ENCODE data around the gene SLC35F6. TPM values are rescaled to one million over a fixed set of nuclear protein-coding genes. Genes with fewer than 3 reads are reported as not detected.
A peak's percentile ranks its signal among the peaks of the same experiment; 100 is the strongest.
"Not testable (repeated sequence)": the region's sequence is repeated elsewhere in the genome, so short reads cannot be mapped to it uniquely, and the experiment has no call there.

SLC35F6 gene
- total RNA-seq, 1 experiment from 2014 or later: 37.8 TPM

DNA sequence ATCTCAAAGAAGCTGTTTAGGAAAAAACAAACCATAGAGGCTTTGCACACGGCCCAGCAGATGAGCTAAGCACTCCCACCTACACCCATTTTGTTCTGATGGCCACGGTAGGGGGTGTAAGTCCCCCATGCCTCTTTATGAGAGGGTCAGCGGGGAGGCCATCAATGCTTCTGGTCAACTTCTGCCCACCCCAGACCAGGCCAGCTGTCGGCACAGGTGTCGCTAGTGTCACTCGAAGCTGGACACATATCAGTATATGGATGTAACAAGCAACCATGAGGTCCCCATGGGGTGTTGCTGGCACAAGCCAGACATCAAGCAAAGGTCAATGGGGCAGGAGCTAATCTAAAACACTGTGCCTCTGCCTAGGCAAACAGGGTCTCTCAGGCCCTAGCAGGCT is 23.7 kb upstream of the SLC35F6 start:
- peak in 1 of 2 experiments; percentile 26 for DNase-seq
- H3K4me3 ChIP-seq: no peak overlapping the region
- H3K27me3 ChIP-seq: peaks cover 9% of the 10 kb centered on the region; the same call in 1 of the 2 replicates
- no peaks in the 10 kb centered on the region for H3K9me3 ChIP-seq (replicated peaks)
- peaks cover 9% of the 10 kb centered on the region for H3K4me1 ChIP-seq
- no peaks in the 10 kb centered on the region for H3K36me3 ChIP-seq
- no peak overlapping the region for H3K27ac ChIP-seq

DNA sequence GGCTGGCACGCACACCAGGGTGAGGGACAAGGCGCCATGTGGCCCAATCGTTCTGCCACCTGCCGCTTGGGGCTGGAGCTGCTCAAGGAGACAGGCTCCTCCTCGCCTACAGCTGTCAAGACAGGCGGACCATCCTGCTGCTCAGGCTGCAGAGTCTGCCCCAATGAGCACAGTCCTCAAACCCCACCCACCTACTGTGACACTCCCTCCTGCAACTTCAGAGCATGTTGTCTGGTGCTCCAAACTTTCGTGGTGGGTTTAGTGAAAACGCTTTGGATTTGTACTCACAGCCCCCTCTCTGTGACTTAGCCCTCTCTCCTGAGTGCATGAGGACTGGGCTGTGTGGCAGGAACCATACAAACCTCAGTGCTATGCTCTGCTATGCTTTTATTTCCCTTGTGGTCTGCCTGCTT is 23.2 kb upstream of the SLC35F6 start:
- H3K36me3 ChIP-seq: no peaks in the 10 kb centered on the region
- peak; percentile 72 to 81 for DNase-seq
- H3K4me3 ChIP-seq: no peak overlapping the region

DNA sequence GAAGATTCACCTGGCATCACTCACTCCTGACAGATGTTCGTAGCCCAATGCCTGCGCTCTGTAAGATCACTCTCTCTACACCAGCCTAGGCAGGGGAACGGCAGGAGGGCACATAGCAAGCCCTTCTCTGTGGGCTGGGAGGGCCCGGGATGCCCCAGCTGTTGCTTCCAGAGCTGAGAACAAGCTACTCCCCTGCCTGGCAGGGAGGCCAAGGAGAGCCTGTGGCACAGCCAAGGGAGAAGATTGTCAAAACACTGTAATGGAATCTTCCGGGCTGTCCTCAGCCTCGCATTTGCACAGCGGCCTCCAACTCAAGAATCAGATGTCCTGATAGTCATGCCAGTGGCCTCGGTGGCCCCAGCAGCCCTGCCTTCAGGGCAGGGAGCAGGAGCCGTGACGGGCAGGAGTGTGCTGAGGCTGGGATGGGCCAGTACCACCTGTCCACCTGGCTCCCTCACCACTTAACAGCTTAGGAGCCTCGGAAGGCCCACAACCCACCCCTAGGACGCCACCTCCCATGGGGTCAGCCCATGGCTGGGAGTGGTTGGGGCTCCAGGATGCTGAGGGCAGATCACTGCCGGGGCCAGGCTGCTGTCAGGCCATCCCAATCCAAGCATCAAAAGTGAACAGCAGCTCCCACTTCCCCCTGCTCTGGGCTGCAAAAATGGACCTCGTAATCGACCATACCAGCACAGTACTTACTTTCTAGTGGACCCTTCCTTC is 21.9 kb upstream of the SLC35F6 start:
- H3K27ac ChIP-seq: no peak overlapping the region
- H3K27me3 ChIP-seq: peaks cover 9% of the 10 kb centered on the region; the same call in 1 of the 2 replicates
- H3K4me3 ChIP-seq: no peak overlapping the region
- H3K36me3 ChIP-seq: no peaks in the 10 kb centered on the region
- peaks cover 9% of the 10 kb centered on the region for H3K4me1 ChIP-seq
- peak in 1 of 2 experiments; percentile 26 for DNase-seq
- no peaks in the 10 kb centered on the region for H3K9me3 ChIP-seq (replicated peaks)

More for the DNA sequence above, 23.2 kb upstream of the SLC35F6 start:
- Histone ChIP-seq H3K27me3 (peaks cover 9% of the 10 kb centered on the region; the same call in 1 of the 2 replicates), H3K27ac (no peak overlapping the region), H3K9me3 (replicated peaks) (no peaks in the 10 kb centered on the region), H3K4me1 (peaks cover 9% of the 10 kb centered on the region)

DNA sequence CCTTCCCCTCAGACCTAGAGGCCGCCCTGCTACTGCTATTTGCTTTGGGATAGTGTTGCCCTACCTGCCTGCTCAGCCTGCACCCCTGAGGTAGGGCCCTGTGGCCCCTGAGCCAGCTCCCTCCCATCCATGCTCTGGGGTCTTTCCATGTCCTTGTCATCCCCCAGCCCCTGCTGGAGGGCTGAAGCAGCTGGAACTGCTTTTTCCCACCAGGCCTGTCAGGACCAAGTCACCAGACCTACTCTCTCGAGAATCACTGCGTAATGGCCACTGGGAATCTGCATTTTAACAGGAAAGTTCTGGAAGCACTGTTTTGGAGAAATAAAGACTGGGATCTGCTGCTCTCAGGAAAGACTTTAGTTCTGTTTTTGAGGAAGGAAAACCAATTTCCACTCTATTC is 20.2 kb upstream of the SLC35F6 start:
- Histone ChIP-seq H3K36me3 (no peaks in the 10 kb centered on the region), H3K27me3 (peaks cover 9% of the 10 kb centered on the region; the same call in 1 of the 2 replicates)

DNA sequence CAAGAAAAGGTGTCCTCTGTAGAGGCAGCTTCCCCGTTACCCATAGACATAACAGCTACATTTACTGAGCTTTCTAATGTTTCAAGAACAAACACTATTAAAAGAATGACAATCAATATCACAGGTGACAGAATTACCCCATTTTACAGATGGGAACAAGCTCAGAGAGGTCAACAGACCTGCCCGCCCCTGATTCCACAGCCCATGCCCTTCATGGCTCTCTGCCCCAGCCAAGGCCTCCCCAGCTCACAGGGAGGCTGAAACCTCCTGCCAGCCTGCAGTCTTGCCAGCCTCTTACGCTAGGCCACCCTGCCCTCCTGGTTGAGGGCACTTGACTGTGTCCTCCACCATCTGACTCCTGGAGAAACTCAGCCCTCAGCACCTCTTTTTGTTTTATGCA is 19.1 kb upstream of the SLC35F6 start:
- H3K27ac ChIP-seq: no peak overlapping the region
- H3K4me3 ChIP-seq: no peak overlapping the region
- peaks cover 9% of the 10 kb centered on the region; the same call in 1 of the 2 replicates for H3K27me3 ChIP-seq
- peaks cover 16% of the 10 kb centered on the region for H3K4me1 ChIP-seq
- no peak for DNase-seq
- no peaks in the 10 kb centered on the region for H3K36me3 ChIP-seq
- no peaks in the 10 kb centered on the region for H3K9me3 ChIP-seq (replicated peaks)

More for the DNA sequence above, 20.2 kb upstream of the SLC35F6 start:
- peaks cover 9% of the 10 kb centered on the region for H3K4me1 ChIP-seq
- H3K4me3 ChIP-seq: no peak overlapping the region
- H3K9me3 ChIP-seq (replicated peaks): no peaks in the 10 kb centered on the region
- H3K27ac ChIP-seq: no peak overlapping the region
- no peak for DNase-seq

DNA sequence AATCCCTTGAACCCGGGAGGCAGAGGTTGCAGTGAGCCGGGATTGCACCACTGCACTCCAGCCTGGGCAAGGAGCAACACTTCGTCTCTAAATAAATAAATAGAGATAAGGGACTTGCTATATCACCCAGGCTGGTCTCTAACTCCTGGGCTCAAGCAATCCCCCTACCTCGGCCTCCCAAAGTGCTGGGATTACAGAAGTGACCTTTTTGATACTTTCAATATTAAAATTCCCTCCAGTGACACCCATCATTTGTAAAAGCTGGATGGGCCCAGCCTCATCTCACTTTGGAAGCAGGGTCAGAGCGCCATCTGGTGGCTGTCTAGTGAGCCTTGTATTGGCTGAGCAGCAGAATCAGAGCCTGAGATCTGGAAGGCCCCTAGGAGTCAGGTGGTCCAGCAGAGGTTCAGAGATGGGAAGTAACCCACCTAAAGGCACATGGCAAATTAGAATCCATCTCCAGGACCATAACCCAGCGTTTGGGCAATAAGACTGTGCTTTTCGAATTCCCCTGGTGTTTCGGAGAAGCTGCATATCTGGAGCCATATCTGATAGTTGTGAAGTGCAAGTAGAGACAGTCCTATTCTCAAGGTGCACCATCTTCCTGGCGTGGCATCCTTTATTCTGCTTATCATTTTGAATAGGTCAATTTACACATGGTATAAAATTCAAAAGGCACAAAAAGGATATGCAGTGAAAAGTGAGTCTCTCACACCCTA is 18.3 kb upstream of the SLC35F6 start:
- Histone ChIP-seq H3K36me3 (no peaks in the 10 kb centered on the region), H3K9me3 (replicated peaks) (no peaks in the 10 kb centered on the region), H3K4me3 (no peak overlapping the region), H3K27me3 (peaks cover 9% of the 10 kb centered on the region; the same call in 1 of the 2 replicates), H3K27ac (no peak overlapping the region), H3K4me1 (peaks cover 16% of the 10 kb centered on the region)
- DNase-seq: peak; percentile 80 to 95

DNA sequence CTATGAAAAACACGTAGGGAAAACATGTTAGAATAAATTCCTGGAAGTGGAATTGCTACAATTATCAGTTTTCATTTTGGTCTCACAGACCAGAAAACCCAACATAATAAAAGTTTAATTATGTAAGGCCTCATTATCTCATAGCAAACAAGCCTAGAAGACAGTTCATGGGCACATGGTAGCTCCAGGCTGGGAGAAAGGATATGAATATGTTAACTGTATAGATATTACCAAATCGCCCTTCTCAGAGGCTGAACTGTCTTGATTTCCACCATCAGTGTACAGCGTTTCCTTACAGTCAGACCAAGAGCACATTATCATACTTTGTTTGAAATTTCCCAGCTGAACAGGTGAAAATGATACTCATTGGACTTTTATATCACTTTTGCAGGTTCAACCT is 17.1 kb upstream of the SLC35F6 start:
- Histone ChIP-seq H3K27me3 (peaks cover 9% of the 10 kb centered on the region; the same call in 1 of the 2 replicates), H3K4me1 (peaks cover 13% of the 10 kb centered on the region), H3K9me3 (replicated peaks) (no peaks in the 10 kb centered on the region), H3K4me3 (no peak overlapping the region), H3K36me3 (no peaks in the 10 kb centered on the region), H3K27ac (no peak overlapping the region)
- no peak for DNase-seq

DNA sequence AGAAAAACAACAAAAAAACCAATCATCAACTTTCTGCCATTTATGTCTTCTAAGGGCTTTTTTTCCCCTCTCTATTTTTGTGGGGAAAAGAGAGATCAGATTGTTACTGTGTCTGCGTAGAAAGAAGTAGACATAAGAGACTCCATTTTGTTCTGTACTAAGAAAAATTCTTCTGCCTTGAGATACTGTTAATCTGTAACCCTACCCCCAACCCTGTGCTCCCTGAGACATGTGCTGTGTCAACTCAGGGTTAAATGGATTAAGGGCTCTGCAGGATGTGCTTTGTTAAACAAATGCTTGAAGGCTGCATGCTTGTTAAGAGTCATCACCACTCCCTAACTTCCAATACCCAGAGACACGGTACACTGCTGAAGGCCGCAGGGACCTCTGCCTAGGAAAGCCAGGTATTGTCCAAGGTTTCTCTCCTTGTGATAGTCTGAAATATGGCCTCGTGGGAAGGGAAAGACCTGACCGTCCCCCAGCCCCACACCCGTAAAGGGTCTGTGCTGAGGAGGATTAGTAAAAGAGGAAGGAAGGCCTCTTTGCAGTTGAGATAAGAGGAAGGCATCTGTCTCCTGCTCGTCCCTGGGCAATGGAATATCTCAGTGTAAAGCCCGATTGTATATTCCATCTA is 14.2 kb upstream of the SLC35F6 start:
- DNase-seq: peak; percentile 75 to 80
- peak overlapping the region; percentile 78 for H3K27ac ChIP-seq
- peaks cover 13% of the 10 kb centered on the region for H3K4me1 ChIP-seq
- H3K4me3 ChIP-seq: peak overlapping the region; percentile 48
- not testable (repeated sequence) for H3K36me3 ChIP-seq; H3K27me3 ChIP-seq; H3K9me3 ChIP-seq (replicated peaks)

DNA sequence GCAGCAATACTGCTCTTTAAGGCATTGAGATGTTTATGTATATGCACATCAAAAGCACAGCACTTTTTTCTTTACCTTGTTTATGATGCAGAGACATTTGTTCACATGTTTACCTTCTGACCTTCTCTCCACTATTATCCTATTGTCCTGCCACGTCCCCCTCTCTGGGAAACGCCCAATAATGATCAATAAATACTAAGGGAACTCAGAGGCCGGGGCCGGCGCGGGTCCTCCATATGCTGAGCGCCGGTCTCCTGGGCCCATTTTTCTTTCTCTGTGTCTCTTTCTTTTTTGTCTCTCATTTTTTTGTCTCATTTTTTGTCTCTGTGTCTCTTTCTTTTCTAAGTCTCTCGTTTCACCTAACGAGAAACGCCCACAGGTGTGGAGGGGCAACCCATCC is 13.6 kb upstream of the SLC35F6 start:
- DNase-seq; H3K9me3 ChIP-seq (replicated peaks); H3K27me3 ChIP-seq; H3K36me3 ChIP-seq: not testable (repeated sequence)
- Histone ChIP-seq H3K4me3 (peak overlapping the region; percentile 48), H3K4me1 (peaks cover 13% of the 10 kb centered on the region), H3K27ac (peak overlapping the region; percentile 78)

DNA sequence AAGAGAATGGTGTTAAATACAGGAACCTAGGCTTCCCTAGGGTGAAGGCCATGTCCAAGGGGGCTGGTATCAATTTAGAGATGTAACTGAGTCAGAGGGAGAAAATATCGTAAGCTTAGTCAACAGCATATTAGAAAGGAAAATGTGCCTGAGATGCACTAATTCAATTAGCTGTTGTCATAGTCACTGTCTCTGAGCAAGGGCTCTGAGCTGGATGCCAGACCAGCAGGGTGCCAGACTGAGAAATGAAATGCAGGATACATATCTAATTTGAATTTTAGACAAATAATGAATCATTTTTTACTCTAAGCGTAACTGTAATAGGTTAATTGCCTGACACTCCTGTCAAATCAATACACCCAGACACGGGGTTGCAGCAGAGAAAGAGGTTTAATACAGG is 11.4 kb upstream of the SLC35F6 start:
- Histone ChIP-seq H3K36me3 (no peaks in the 10 kb centered on the region), H3K27ac (no peak overlapping the region)

DNA sequence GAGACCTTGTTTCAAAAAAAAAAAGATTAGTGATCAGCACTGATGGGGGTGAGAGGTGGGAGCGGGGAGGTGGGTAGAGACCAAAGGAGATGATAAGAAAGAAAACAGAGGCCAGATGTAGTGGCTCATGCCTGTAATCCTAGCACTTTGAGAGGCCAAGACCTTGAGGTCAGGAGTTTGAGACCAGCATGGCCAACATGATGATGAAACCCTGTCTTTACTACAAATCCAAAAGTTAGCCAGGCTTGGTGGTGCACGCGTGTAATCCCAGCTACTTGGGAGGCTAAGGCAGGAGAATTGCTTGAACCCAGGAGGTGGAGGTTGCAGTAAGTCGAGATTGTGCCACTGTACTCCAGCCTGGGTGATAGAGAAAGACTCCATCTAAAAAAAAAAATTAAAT is 9.5 kb upstream of the SLC35F6 start:
- no peaks in the 10 kb centered on the region for H3K36me3 ChIP-seq
- H3K27me3 ChIP-seq: no peaks in the 10 kb centered on the region
- no peak overlapping the region for H3K4me3 ChIP-seq
- no peak overlapping the region for H3K27ac ChIP-seq
- H3K4me1 ChIP-seq: peaks cover 29% of the 10 kb centered on the region
- no peak for DNase-seq
- H3K9me3 ChIP-seq (replicated peaks): no peaks in the 10 kb centered on the region

More for the DNA sequence above, 11.4 kb upstream of the SLC35F6 start:
- Histone ChIP-seq H3K9me3 (replicated peaks) (no peaks in the 10 kb centered on the region), H3K4me3 (no peak overlapping the region), H3K4me1 (peaks cover 19% of the 10 kb centered on the region), H3K27me3 (no peaks in the 10 kb centered on the region)
- no peak for DNase-seq

DNA sequence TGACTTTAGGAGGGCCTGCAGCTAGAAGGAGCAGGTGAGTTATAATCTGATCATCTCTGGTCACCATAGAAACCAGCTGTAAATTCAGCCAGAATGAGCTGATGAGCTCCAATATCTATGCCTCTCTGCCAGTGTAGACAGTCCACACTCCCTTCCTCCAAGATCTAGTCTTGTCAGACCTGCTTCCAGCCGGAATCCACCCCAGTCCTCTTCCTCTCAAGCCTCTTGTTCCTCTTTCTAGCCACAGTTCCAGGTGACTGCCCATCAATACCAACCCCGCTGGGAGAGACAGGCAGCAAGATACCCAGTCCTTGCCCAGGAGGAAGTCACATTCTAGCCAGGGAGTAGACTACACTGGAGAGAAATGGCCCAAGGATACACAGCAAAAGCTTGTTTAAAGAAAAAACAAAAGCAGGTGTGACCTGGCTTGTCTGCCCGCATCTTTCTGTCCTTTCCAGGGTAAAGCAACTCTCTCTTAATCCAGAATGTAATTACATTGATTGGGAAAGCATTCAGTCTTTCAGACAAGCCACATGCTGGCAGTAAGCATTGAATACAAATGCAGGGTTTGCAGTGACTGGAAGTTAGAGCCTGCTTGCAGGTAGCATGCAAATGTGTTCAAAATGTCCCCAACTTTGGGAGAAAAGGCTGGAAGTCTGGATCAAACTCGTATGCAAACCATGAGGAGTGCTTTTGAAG is 9.0 kb upstream of the SLC35F6 start:
- H3K4me1 ChIP-seq: peaks cover 25% of the 10 kb centered on the region
- no peak for DNase-seq

DNA sequence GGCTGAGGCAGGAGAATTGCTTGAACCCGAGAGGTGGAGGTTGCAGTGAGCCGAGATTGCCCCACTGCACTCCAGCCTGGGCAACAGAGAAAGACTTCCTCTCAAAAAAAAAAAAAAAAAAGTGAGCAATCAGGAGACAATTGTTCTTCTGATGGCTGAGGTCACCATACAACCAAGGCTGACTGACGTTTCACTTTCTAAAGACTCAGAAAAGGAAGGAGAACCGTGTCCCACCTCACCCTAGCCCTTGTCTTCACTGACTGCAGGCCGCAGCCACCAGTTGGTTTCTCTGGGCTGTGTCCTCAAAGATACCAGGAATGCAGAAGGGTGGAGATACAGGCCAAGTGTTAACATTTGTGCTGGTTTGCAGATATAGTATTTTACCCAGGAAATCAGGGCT is 7.7 kb upstream of the SLC35F6 start:
- Histone ChIP-seq H3K36me3 (no peaks in the 10 kb centered on the region), H3K4me3 (no peak overlapping the region), H3K4me1 (peaks cover 20% of the 10 kb centered on the region), H3K9me3 (replicated peaks) (no peaks in the 10 kb centered on the region), H3K27ac (no peak overlapping the region), H3K27me3 (no peaks in the 10 kb centered on the region)
- no peak for DNase-seq

More for the DNA sequence above, 9.0 kb upstream of the SLC35F6 start:
- Histone ChIP-seq H3K36me3 (no peaks in the 10 kb centered on the region), H3K4me3 (no peak overlapping the region), H3K27me3 (no peaks in the 10 kb centered on the region), H3K9me3 (replicated peaks) (no peaks in the 10 kb centered on the region), H3K27ac (no peak overlapping the region)

DNA sequence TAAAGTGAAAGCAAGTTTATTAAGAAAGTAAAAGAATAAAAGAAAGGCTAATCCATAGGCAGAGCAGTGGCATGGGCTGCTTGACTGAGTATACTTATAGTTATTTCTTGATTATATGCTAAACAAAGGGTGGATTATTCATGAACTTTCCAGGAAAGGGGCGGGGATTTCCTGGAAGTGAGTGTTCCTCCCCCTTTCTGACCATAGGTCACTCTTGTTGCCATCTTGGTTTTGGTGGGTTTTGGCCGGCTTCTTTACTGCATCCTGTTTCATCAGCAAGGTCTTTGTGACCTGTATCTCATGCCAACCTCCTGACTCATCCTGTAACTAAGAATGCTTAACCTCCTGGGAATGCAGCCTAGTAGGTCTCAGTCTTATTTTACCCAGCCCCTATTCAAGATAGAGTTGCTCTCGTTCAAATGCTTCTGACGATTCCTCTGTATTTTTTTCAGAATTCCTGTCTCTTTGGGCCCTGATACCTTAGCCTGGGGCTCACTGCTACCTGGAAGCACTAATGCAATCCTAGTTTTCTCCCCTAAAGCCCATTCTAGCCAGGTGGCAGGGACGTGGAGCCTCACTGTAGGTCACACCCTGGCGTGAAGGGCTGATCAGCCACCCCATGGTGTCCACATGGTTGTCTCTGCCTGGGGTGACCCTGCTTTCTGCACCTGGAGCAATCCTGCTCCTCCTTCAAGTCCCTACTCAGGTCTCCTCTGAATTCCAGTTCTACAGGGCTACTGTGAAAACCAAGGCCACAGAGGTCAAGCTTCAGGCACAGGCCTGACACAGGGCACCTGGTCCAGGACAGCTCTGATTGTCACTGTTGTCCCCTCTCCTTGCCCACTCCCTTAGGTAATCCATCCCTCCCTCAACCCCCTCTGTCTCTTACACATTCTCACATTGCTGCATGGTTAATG is 6.0 kb upstream of the SLC35F6 start:
- H3K9me3 ChIP-seq (replicated peaks): no peaks in the 10 kb centered on the region
- no peaks in the 10 kb centered on the region for H3K36me3 ChIP-seq
- no peak overlapping the region for H3K4me3 ChIP-seq
- peak overlapping the region; percentile 82 for H3K27ac ChIP-seq
- H3K4me1 ChIP-seq: peaks cover 20% of the 10 kb centered on the region
- peak; percentile 84 to 86 for DNase-seq
- H3K27me3 ChIP-seq: no peaks in the 10 kb centered on the region

Data from SJCRH30 (cell line).